Stimulated activated CD8-positive, alpha-beta memory T cell treated with anti-CD3 and anti-CD28 coated beads, Interleukin-12 subunit alpha, Interleukin-12 subunit beta, amount 100 ng/mL, for 4 hours (primary cell): Measurements from ENCODE around the gene UGT1A9.

Experiments used
- DNase-seq: peaks from one replicate; pipeline ENCODE4 v3.0.0-alpha.2; 2020; ENCODE audit warnings: low read depth

Gene UGT1A9

GRCh38 chr2:233798335-233799086, 126.8 kb downstream of the UGT1A9 start:
- no peak for DNase-seq

GRCh38 chr2:233799087-233799665, 127.5 kb downstream of the UGT1A9 start:
- DNase-seq = no peak

GRCh38 chr2:233799716-233800115, 128.0 kb downstream of the UGT1A9 start:
- no peak for DNase-seq

GRCh38 chr2:233800208-233800607, 128.5 kb downstream of the UGT1A9 start:
- no peak for DNase-seq

- DNase-seq = no peak
Observed at GRCh38 chr2:233801357-233802131, 129.8 kb downstream of the UGT1A9 start.

GRCh38 chr2:233802132-233802815, 130.6 kb downstream of the UGT1A9 start:
- no peak for DNase-seq

- no peak for DNase-seq
Observed at GRCh38 chr2:233803292-233803911, 131.7 kb downstream of the UGT1A9 start.

- DNase-seq = no peak
Observed at GRCh38 chr2:233803994-233804393, 132.3 kb downstream of the UGT1A9 start.

- DNase-seq = no peak
Observed at GRCh38 chr2:233807215-233807865, 135.6 kb downstream of the UGT1A9 start.

- DNase-seq = no peak
Observed at GRCh38 chr2:233807966-233808935, 136.6 kb downstream of the UGT1A9 start.

- no peak for DNase-seq
Observed at GRCh38 chr2:233810385-233810784, 138.7 kb downstream of the UGT1A9 start.

GRCh38 chr2:233811087-233811486, 139.4 kb downstream of the UGT1A9 start:
- DNase-seq = no peak

- DNase-seq = no peak
Observed at GRCh38 chr2:233811732-233812131, 140.0 kb downstream of the UGT1A9 start.

- no peak for DNase-seq
Observed at GRCh38 chr2:233813236-233814055, 141.7 kb downstream of the UGT1A9 start.

GRCh38 chr2:233814056-233814835, 142.5 kb downstream of the UGT1A9 start:
- DNase-seq = no peak

GRCh38 chr2:233815861-233816260, 144.2 kb downstream of the UGT1A9 start:
- DNase-seq = no peak

- DNase-seq = no peak
Observed at GRCh38 chr2:233816334-233816733, 144.6 kb downstream of the UGT1A9 start.

GRCh38 chr2:233816771-233817170, 145.1 kb downstream of the UGT1A9 start:
- DNase-seq = no peak
